Measurements from ENCODE around the gene ACBD6.

Gene ACBD6

DNA sequence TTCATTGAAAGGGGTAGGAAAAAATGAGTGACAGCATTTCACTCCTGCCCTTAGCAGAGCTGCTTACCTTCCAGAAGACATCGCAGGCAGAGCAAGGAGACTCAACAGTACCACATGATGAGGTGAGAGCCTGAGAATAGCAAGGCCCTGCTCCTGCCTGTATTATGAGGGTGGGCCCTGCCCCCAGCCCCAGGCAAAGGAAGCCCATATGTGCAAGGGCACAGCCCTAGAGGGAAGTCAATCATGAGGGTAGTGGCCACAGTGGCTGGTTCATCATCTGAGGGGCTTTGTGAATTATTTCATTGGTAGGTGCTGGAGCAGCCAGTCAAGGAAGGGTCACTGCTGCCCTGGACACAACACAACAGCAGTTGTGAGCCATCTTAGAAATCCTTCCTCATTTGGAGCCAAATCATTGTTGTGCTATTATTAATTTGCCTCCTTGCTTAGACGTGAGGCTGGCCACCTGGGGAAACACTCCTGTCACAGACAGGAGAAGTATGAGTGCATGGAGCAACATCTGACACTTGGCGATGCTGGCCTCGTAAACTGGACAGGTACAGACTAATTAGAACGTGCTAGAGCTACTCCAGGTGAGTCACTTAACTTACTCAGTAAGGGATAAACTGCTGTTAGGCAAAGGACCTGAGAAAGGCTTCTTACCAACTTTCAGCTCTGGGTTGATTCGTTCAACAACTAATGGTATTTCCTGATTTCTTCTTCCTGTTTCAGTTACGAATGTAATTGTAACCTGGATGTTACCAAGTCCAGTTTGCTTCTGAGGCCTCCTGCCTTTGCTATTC, 22.7 kb upstream of the ACBD6 start:
- no peak for DNase-seq

DNA sequence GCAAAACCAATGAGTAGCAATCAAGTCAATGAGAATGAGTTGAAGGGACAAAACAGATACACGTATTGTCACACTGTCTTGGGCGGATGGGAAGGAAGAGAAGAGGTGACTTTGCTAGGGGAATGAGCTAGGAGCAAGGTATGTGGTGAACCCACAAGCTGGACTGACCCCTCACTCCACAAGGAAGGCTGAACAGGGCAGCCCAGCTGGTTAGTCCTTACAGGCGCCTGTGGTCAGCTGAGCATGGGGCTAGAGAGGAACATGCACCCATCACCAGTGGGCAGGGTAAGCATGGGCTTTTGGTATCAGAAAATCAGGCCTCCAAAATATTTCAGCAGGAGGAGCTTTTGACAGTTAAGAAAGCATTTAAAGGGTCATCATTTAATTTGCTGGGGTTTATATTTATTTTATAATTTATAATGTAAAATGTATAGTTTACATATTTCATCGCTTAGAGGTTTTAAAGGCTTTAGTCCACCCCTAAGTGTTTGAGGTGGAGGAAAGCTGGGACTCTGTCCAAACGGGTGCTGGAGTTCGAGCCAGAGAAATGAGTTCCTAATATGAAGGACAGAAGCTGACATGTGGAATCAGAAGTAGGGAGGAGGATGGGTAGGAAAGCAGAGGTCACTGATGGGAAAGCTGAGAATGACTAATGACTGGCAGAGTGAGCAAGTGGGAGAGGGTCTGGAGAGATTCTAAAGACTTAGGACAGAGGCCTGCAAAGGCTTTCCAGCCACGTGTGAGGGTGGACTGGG, 22.0 kb upstream of the ACBD6 start:
- DNase-seq: no peak

DNA sequence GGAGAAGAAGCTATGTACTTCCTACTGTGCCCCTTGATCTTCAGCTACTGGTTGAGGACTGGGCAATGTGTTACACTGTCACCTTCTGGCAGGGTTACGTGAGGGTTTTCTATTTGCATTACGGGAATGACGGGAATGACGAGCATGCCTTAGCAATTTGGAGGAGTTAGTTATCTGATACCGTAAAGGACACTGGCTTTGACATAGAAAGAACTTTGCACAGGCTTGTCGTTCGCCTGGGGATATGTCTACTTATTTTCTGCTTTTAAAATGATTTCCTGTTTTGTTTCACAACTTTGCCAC, 19.8 kb upstream of the ACBD6 start:
- peak; percentile 30 for DNase-seq

GRCh38 chr1:180521474-180522212, 19.3 kb upstream of the ACBD6 start:
- DNase-seq: no peak

DNA sequence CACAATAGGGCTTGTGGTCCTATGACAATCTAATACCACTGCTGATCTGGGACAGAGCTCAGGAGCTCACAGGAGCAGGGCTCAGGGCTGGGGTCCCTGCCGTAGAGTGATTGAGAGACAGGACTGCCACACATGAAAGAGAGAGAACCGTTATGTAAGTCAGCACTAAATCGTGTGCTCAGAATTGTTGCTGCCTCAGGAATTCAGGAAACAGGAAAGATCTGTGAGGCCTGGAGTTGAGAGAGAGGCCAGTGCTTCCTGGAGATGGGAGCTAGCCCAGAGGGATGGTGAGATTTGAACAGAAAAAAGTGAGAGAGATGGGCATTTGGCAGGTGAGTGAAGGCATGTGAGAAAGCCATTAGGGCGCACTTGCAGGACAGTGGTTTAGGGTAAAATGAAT, 17.5 kb upstream of the ACBD6 start:
- DNase-seq: no peak

GRCh38 chr1:180515857-180516388, 13.5 kb upstream of the ACBD6 start:
- DNase-seq: peak; percentile 95

GRCh38 chr1:180515364-180515763, 13.0 kb upstream of the ACBD6 start:
- DNase-seq: no peak

DNA sequence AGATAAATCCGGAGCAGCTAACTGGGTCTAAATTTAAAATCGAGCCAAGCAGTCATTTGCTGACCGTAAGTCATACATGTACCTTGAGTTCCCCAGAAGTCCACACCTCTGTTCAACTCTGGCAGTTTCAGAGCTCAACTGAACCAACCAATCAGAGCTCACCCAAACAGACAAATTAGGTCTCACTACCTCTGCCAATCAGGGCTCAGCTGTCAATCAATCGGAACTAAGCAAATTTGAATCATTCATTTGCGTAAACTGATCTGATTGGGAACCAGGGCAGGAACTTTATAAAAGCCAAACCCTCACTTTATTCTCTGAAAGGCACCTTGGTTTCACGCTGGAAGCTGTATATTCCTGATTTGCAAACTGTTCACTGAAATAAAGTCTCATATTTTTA, 11.2 kb upstream of the ACBD6 start:
- DNase-seq: no peak

DNA sequence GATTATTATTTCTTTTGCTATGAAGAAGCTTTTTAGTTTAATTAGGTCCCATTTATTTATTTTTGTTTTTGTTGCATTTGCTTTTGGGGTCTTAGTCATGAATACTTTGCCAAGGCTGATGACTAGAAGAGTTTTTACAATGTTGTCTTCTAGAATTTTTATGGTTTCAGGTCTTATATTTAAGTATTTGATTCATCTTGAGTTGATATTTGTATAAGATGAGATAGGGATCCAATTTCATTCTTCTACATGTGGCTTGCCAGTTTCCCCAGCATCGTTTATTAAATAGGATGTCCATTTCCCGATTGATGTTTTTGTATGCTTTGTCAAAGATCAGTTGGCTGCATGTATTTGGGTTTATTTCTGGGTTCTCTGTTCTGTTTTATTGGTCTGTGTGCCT, 8.5 kb upstream of the ACBD6 start:
- DNase-seq: no peak

GRCh38 chr1:180508725-180509097, 6.3 kb upstream of the ACBD6 start:
- DNase-seq: no peak

GRCh38 chr1:180507795-180508724, 5.7 kb upstream of the ACBD6 start:
- no peak for DNase-seq

DNA sequence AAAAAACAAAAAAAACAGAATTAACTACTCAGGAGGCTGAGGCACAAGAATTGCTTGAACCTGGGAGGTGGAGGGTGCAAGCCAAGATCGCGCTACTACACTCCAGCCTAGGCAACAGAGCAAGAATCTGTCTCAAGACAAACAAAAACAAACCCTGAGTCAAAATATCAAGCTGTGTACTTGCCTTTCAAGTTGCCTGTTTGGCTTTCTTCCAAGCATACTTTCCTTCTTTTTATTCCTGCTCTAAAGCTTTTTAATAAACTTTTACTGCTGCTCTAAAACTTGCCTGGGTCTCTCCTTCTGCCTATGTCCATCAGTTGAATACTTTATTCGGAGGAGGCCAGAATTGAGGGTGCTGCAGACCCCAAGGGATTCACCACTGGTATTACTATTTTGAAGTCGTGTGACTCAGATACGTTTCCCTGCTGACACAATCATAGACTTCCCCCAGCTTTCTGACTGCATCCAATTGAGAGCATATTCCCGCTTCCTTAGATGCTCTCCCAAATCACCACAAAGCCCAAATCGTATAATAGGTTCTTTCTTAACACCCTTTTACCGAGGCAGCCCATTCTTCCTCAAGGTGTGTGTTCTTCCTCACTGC, 3.5 kb upstream of the ACBD6 start:
- DNase-seq: no peak

GRCh38 chr1:180504186-180504585, 1.8 kb upstream of the ACBD6 start:
- DNase-seq: no peak

DNA sequence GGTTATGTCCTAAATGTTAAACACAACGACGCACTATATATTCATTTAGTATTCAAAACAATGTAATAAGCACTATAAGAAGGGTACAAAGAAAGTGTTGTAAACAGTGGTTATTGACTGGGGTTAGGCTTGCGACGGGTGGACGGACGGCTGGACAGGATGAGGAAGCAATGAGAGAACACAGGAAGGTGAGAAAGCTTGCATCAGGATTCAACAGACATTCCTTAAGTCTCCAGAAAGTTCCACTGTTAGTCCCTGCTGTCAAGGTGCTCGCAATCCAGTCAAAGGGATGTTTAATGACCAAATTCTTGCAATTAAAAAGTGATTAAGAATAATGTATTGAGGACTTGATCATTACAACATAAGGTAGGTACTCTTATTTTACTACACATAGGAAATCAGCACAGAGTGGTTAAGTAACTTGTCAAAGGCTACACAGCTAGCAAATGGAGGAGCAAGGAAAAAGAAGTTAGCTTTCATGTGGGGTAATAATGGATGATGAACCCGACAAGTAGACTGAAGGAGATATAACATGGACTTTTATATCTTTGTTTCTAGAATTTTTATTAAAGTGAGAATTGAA, 994 bp upstream of the ACBD6 start:
- no peak for DNase-seq

- DNase-seq: no peak
Measured at GRCh38 chr1:180501865-180502360, 464 bp downstream of the ACBD6 start.

- no peak for DNase-seq
Measured at GRCh38 chr1:180500689-180501088, 1.7 kb downstream of the ACBD6 start.

- no peak for DNase-seq
Measured at GRCh38 chr1:180498594-180498993, 3.8 kb downstream of the ACBD6 start.

- no peak for DNase-seq
Measured at GRCh38 chr1:180497826-180498225, 4.6 kb downstream of the ACBD6 start.

DNA sequence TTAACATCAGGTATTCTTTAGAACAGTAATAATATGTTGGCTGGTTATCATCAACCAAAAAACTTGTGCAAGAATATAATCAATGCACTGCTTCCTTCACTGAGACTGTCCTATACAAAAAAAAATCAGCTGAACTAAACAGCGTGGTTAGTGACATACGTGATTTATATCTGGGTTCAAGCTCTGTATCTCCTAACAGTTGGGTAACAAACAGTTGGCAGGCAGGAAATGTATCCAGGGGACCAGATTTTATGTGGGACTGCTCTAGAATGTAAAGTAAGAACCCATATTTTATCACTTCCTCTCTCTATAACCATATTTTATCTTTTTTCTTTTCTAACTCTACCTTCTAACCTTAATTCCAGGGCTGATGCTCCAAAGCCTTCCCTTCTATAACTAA, 8.0 kb downstream of the ACBD6 start:
- no peak for DNase-seq

GRCh38 chr1:180489976-180490375, 12.4 kb downstream of the ACBD6 start:
- no peak for DNase-seq

- no peak for DNase-seq
Measured at GRCh38 chr1:180489313-180489712, 13.1 kb downstream of the ACBD6 start.

GRCh38 chr1:180488661-180489060, 13.7 kb downstream of the ACBD6 start:
- DNase-seq: no peak
